Measurements from ENCODE around the gene ADARB2.

The ADARB2 gene

DNA sequence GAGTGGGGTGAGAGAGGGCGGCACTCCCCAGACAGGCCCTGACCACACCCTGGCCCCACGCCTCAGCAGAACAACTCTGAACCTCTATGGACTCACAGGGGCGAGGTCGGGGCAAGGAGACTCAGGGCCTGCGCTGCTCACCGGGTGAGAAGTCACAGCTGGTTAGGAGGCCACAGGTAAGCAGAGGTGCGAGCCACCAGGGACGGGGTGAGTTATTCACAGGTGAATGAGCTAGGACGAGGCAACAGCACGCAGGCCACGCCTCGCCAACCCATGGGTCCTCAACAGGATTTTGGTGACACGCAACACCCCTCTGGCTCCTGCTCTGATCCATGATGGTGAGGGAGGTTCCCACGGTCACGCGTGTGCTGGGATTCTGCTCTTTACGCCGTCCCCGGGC is 202.5 kb downstream of the ADARB2 start:
- no peaks in the 10 kb centered on the region for H3K4me1 ChIP-seq
- no peaks in the 10 kb centered on the region for H3K36me3 ChIP-seq
- DNase-seq, result no peak
- H3K9me3 ChIP-seq, result no peaks in the 10 kb centered on the region
- no peak overlapping the region for H3K4me3 ChIP-seq (ENCODE audit: low read depth, low read length)
- TF ChIP-seq, protein P1, sequence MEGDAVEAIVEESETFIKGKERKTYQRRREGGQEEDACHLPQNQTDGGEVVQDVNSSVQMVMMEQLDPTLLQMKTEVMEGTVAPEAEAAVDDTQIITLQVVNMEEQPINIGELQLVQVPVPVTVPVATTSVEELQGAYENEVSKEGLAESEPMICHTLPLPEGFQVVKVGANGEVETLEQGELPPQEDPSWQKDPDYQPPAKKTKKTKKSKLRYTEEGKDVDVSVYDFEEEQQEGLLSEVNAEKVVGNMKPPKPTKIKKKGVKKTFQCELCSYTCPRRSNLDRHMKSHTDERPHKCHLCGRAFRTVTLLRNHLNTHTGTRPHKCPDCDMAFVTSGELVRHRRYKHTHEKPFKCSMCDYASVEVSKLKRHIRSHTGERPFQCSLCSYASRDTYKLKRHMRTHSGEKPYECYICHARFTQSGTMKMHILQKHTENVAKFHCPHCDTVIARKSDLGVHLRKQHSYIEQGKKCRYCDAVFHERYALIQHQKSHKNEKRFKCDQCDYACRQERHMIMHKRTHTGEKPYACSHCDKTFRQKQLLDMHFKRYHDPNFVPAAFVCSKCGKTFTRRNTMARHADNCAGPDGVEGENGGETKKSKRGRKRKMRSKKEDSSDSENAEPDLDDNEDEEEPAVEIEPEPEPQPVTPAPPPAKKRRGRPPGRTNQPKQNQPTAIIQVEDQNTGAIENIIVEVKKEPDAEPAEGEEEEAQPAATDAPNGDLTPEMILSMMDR (IDR thresholded peaks at IDR 0.05; ENCODE audit: low read depth, low read length), result no peak
- no peaks in the 10 kb centered on the region for H3K27me3 ChIP-seq

DNA sequence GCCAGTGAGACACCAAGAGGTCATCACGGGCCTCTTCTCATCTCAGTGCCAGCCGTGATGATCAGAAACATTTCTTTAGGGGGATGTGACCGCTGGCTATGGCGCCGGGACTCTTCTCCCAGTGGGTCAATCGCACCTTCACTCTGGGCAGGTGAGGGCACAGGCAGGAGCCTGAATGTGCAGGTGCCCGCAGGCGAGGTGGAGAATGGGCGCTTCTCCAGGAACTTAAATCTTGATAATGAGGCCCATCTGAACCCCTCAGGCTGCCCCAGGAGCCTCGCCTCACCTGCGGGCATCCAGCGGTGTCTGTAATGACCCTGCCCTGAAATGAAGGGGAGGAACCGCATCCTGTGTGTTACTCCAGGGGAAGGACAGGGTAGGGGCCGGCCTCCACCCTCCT is 204.7 kb downstream of the ADARB2 start:
- Histone ChIP-seq H3K27me3 (no peaks in the 10 kb centered on the region), H3K9me3 (no peaks in the 10 kb centered on the region), H3K4me3 (ENCODE audit: low read depth, low read length) (no peak overlapping the region), H3K4me1 (no peaks in the 10 kb centered on the region), H3K36me3 (no peaks in the 10 kb centered on the region)
- no peak for DNase-seq
- TF ChIP-seq, protein P1 (IDR thresholded peaks at IDR 0.05; ENCODE audit: low read depth, low read length), result no peak

DNA sequence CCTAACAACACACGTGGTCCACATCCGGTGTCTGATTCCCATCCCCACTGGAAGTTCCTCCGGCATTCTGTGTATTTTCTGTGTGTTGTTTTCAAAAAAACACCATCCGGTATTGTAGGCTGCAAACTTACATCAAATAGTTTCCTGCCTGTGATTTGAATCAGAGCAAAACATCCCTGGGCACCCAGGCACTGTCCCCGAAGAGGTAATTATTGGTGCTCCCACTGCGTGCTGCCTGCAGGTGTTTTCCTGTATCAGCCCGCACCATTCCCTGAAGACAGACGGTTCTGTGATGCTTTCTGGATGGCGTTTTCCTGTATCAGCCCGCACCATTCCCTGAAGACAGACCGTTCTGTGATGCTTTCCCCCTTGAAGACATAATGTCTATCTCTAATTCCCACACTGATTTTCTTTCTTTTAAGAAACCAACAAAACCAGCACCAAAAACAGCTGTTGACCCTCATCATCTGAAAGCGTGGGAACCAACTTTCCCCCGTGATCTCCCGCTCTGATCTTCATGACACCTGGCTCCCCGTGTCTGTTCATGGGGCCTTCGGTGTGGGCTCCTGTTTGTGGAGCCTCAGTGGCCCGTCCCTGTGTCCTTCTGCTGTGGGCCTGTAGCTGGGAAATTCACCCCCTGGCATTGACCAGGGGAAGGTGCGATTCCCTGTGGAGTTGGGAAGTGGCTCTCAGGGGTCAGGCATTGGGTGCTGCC is 205.3 kb downstream of the ADARB2 start:
- Histone ChIP-seq H3K4me1 (no peaks in the 10 kb centered on the region), H3K36me3 (no peaks in the 10 kb centered on the region), H3K4me3 (ENCODE audit: low read depth, low read length) (no peak overlapping the region), H3K27me3 (no peaks in the 10 kb centered on the region), H3K9me3 (no peaks in the 10 kb centered on the region)
- TF ChIP-seq, protein P1 (IDR thresholded peaks at IDR 0.05; ENCODE audit: low read depth, low read length), result no peak
- DNase-seq, result no peak

DNA sequence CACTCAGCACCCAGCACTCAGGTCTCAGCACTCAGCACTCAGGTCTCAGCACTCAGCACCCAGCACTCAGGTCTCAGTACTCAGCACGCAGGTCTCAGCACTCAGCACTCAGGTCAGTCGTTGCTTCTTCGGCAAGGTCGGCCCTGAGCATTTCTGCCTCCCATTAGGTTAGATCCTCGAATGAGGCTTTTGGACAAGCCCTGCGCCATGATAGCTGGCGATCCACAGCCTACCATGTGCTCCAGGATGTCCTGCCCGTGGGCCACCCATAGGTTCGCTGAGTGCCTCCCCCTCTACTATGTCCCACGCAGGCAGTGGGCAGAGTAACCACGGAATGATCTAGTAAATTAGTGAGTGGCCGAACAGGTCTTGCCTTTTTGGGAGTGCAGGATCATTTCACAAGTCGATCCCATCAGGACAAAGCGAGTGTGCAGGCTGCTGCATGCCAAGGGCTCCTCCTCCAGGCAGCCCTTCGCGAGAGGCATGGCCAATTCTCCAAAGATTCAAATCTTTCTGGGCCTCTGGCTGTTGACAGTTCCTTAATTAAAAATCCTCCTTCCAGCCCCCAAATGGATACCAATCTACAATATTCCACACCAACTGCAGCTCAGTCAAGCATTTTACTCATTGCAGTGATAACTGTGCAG is 206.3 kb downstream of the ADARB2 start:
- Histone ChIP-seq H3K4me1 (no peaks in the 10 kb centered on the region), H3K9me3 (no peaks in the 10 kb centered on the region), H3K36me3 (no peaks in the 10 kb centered on the region), H3K27me3 (no peaks in the 10 kb centered on the region), H3K4me3 (ENCODE audit: low read depth, low read length) (no peak overlapping the region)
- no peak for DNase-seq
- TF ChIP-seq, protein P1 (IDR thresholded peaks at IDR 0.05; ENCODE audit: low read depth, low read length), result no peak

DNA sequence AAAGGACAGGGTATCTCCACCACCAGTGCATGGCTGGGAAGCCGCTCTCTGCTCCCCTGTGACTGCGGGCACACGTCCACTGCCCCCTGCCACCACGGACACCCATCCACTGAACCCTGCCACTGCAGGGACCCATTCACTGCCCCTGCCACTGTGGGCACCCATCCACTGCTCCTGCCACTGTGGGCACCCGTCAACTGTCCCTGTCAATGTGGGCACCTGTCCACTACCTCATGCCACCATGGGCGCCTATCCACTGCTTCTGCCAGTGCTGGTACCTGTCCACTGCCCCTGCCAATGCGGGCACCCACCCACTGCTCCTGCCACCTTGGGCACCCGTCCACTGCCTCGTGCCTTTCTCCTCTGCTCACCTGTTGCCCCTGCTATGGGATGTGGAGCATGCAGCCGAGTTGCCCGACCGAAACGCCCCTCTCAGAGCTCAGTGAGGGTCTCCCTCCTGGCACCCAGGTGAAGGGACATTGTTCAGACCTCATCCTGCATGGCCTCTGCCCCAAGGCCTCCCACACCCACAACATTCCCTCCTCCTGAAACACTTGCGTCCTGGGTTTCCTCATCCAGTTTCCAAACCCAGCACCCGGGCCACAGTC is 207.4 kb downstream of the ADARB2 start:
- Histone ChIP-seq H3K9me3 (no peaks in the 10 kb centered on the region), H3K36me3 (no peaks in the 10 kb centered on the region), H3K27me3 (no peaks in the 10 kb centered on the region), H3K4me1 (no peaks in the 10 kb centered on the region), H3K4me3 (ENCODE audit: low read depth, low read length) (no peak overlapping the region)
- TF ChIP-seq, protein P1 (IDR thresholded peaks at IDR 0.05; ENCODE audit: low read depth, low read length), result no peak
- no peak for DNase-seq

DNA sequence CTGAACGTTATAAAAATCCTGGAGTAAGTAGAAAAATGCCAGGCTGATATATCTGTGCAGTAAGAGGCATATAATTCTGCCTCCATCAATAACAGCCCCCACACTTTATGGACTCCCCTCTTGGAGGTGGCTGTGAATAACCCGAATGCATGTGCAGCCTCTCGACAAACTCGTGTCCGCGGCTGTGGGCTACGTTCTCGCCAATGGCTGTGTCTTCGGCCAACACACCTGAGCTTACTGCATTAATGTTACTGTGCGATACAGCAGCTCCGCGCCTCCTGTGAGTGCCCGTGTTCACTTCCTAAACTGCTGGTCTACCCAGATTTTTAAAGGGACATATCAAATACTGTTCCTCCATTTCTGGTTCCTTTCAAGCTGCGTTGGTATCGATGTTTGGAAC is 209.4 kb downstream of the ADARB2 start:
- H3K4me3 ChIP-seq (ENCODE audit: low read depth, low read length), result no peak overlapping the region
- no peak for DNase-seq
- no peaks in the 10 kb centered on the region for H3K4me1 ChIP-seq

More for the DNA sequence above, 209.4 kb downstream of the ADARB2 start:
- Histone ChIP-seq H3K36me3 (no peaks in the 10 kb centered on the region), H3K9me3 (no peaks in the 10 kb centered on the region), H3K27me3 (no peaks in the 10 kb centered on the region)
- TF ChIP-seq, protein P1 (IDR thresholded peaks at IDR 0.05; ENCODE audit: low read depth, low read length), result no peak

Measured in BE2C (cell line).